ENCODE measurements around the gene ENOX1. TPM values are rescaled to one million over a fixed set of nuclear protein-coding genes. Genes with fewer than 3 reads are reported as not detected.

Gene ENOX1
- total and polyA plus RNA-seq, 3 donors from 2014 or later = 11.0 to 14.2 (median 11.5) TPM

DNA sequence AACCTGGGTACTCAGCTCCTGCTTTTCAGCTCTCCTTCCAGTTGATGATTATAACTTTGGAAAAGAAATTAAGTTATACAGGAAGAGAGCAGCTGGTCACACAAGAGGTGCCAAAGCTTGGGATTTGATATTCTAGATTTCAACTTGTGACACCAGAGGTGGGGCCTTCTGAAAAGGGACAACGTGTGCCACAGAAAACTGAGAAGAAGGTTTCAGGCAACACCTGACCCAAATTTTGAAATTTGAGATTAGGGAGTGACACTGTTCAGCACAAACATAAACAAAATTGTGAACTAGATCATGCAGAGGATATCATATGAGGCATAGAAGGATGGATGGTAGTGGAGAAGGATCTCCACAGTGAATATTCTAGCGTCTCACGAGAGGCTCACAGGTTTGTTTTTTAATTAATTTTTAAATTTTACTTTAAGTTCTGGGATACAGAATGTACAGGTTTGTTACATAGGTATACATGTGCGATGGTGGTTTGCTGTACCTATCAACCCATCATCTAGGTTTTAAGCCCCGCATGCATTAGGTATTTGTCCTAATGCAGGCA is 379.7 kb downstream of the ENOX1 start:
- no peaks in the 10 kb centered on the region for H3K4me1 ChIP-seq
- H3K27me3 ChIP-seq = no peaks in the 10 kb centered on the region
- no peaks in the 10 kb centered on the region for H3K9me3 ChIP-seq
- TF ChIP-seq, protein P1, sequence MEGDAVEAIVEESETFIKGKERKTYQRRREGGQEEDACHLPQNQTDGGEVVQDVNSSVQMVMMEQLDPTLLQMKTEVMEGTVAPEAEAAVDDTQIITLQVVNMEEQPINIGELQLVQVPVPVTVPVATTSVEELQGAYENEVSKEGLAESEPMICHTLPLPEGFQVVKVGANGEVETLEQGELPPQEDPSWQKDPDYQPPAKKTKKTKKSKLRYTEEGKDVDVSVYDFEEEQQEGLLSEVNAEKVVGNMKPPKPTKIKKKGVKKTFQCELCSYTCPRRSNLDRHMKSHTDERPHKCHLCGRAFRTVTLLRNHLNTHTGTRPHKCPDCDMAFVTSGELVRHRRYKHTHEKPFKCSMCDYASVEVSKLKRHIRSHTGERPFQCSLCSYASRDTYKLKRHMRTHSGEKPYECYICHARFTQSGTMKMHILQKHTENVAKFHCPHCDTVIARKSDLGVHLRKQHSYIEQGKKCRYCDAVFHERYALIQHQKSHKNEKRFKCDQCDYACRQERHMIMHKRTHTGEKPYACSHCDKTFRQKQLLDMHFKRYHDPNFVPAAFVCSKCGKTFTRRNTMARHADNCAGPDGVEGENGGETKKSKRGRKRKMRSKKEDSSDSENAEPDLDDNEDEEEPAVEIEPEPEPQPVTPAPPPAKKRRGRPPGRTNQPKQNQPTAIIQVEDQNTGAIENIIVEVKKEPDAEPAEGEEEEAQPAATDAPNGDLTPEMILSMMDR (IDR thresholded peaks at IDR 0.05) = no peak
- no peak for TF ChIP-seq POLR2A (IDR thresholded peaks at IDR 0.05)
- H3K36me3 ChIP-seq (ENCODE audit: low read depth, missing control alignments) = no peaks in the 10 kb centered on the region
- no peak for DNase-seq
- H3K27ac ChIP-seq = no peak overlapping the region
- WGBS, 2 donors = 89 to 91% methylated on average over 5 of the region's 5 CpGs
- intact Hi-C loops (cut with DNase I; ENCODE audit: low total_unique reads) = no loop called here
- no peak overlapping the region for H3K4me3 ChIP-seq

DNA sequence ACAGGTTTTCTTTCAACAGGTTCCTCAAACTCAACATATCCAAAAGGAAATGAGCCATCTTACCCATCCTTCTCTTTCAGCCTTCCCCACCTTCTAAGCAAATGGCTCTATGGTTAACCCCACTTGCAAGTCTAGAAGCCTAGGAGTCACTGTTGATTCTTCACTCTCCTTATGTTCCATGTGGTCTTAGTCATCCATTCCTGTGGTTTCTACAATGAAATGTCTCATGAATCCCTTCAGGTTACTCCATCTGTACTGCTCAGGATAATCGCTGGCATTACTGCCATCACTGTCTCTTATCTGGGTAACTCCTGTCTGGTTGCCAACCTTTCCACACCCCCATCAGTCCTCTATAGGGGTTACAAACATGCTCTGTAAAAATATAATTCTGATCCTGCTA is 381.3 kb downstream of the ENOX1 start:
- no peak for DNase-seq
- no peak overlapping the region for H3K4me3 ChIP-seq
- intact Hi-C loops (cut with DNase I; ENCODE audit: low total_unique reads) = no loop called here
- H3K4me1 ChIP-seq = no peaks in the 10 kb centered on the region
- WGBS, 2 donors = 86 to 91% methylated on average over 1 of the region's 1 CpG
- TF ChIP-seq, protein P1 (IDR thresholded peaks at IDR 0.05) = no peak
- TF ChIP-seq POLR2A (IDR thresholded peaks at IDR 0.05) = no peak
- no peaks in the 10 kb centered on the region for H3K9me3 ChIP-seq
- no peak overlapping the region for H3K27ac ChIP-seq
- H3K27me3 ChIP-seq = no peaks in the 10 kb centered on the region
- no peaks in the 10 kb centered on the region for H3K36me3 ChIP-seq (ENCODE audit: low read depth, missing control alignments)

DNA sequence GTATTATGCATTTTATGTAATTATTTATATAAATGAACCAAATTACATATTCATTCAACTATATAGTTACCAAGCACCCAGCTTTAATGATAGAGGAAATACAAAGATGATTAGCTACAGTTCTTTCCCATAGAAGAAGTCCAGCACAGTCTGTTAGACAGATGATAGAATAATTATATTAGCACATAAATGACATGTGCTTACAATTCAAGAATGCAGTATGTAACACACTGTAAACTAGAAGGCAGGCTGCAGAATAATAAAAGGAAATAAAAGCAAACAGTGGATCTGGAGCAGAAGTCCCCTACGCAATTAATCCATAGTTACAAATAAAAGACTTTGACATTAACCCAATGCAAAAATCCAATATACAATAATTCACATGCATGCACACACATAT is 384.4 kb downstream of the ENOX1 start:
- no peaks in the 10 kb centered on the region for H3K27me3 ChIP-seq
- H3K27ac ChIP-seq = no peak overlapping the region
- WGBS, 2 donors = 98 to 100% methylated on average over 1 of the region's 1 CpG
- TF ChIP-seq POLR2A (IDR thresholded peaks at IDR 0.05) = no peak
- TF ChIP-seq, protein P1 (IDR thresholded peaks at IDR 0.05) = no peak
- no peak for DNase-seq
- no peaks in the 10 kb centered on the region for H3K9me3 ChIP-seq
- intact Hi-C loops (cut with DNase I; ENCODE audit: low total_unique reads) = no loop called here
- no peak overlapping the region for H3K4me3 ChIP-seq
- no peaks in the 10 kb centered on the region for H3K4me1 ChIP-seq
- no peaks in the 10 kb centered on the region for H3K36me3 ChIP-seq (ENCODE audit: low read depth, missing control alignments)

DNA sequence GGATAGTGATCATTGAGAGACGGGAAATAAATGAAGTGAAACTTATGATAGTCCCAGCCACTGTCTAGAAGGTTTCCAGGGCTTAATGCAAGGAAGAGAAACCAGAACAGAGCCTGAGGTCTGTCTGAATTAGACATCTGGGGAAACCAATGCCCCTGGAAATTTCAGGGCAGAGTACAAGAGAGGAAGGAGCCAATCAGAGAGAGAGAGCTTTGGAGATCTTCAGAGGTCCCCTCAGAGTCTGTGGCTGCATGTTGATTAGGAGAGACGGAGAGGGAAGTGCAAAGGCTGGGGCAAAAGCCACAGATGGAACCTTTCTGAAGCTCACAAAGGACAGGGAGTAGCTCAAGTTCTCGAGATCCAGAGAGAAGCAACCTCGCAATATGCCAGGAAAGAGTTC is 385.4 kb downstream of the ENOX1 start:
- DNase-seq = no peak
- no peak for TF ChIP-seq POLR2A (IDR thresholded peaks at IDR 0.05)
- TF ChIP-seq, protein P1 (IDR thresholded peaks at IDR 0.05) = no peak
- Histone ChIP-seq H3K4me1 (no peaks in the 10 kb centered on the region), H3K27ac (no peak overlapping the region), H3K36me3 (ENCODE audit: low read depth, missing control alignments) (no peaks in the 10 kb centered on the region), H3K27me3 (no peaks in the 10 kb centered on the region), H3K4me3 (no peak overlapping the region), H3K9me3 (no peaks in the 10 kb centered on the region)
- intact Hi-C loops (cut with DNase I; ENCODE audit: low total_unique reads) = no loop called here
- WGBS, 2 donors = 67 to 78% methylated on average over 4 of the region's 4 CpGs

DNA sequence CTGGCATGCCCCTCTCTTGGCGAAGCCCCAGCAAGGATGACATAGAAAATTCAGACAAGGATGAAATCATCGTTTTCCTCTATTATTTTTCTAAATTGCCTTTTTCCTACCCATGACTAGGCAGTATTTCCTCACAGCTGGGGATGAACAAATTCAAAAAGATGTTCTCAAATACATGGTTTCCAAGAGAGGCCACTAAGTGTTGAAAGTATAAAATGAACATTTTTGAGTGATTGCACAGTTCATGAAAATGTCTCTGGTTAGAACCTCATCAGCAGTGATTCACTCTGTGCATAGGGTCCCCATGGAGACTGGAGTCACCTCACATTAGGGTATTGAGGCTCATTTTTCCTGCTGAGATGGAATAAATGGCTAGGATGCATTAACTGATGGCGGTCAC is 389.7 kb downstream of the ENOX1 start:
- 92 to 98% methylated on average over 3 of the region's 3 CpGs for WGBS, 2 donors

More for the DNA sequence above, 389.7 kb downstream of the ENOX1 start:
- Histone ChIP-seq H3K9me3 (no peaks in the 10 kb centered on the region), H3K4me3 (no peak overlapping the region), H3K4me1 (no peaks in the 10 kb centered on the region), H3K36me3 (ENCODE audit: low read depth, missing control alignments) (no peaks in the 10 kb centered on the region), H3K27ac (no peak overlapping the region), H3K27me3 (no peaks in the 10 kb centered on the region)
- DNase-seq = no peak
- no peak for TF ChIP-seq POLR2A (IDR thresholded peaks at IDR 0.05)
- TF ChIP-seq, protein P1 (IDR thresholded peaks at IDR 0.05) = no peak
- intact Hi-C loops (cut with DNase I; ENCODE audit: low total_unique reads) = no loop called here

All from testis (tissue), 3 donors.